Left hindlimb (tissue), 1 donor: Measurements from ENCODE around the gene MPRIP.

Experiments
- DNase-seq: peaks from one replicate; pipeline ENCODE4 v3.0.0-alpha.2; 2018

MPRIP gene

GRCh38 chr17:17072546-17072945 is 30.3 kb downstream of the MPRIP start:
- DNase-seq: peak; percentile 3

- peak; percentile 3 for DNase-seq
Measured at GRCh38 chr17:17073030-17073564, 30.8 kb downstream of the MPRIP start.

- peak; percentile 34 for DNase-seq
Measured at GRCh38 chr17:17073581-17074403, 31.5 kb downstream of the MPRIP start.

GRCh38 chr17:17075125-17075781 is 33.0 kb downstream of the MPRIP start:
- peak; percentile 54 for DNase-seq

GRCh38 chr17:17076066-17076465 is 33.8 kb downstream of the MPRIP start:
- DNase-seq: peak; percentile 19

GRCh38 chr17:17077101-17077500 is 34.8 kb downstream of the MPRIP start:
- DNase-seq: no peak

GRCh38 chr17:17077861-17078732 is 35.8 kb downstream of the MPRIP start:
- peak; percentile 17 for DNase-seq

- DNase-seq: no peak
Measured at GRCh38 chr17:17078832-17079231, 36.6 kb downstream of the MPRIP start.

- peak; percentile 21 for DNase-seq
Measured at GRCh38 chr17:17079336-17079735, 37.1 kb downstream of the MPRIP start.

GRCh38 chr17:17079761-17080160 is 37.5 kb downstream of the MPRIP start:
- DNase-seq: peak; percentile 27

- peak; percentile 20 for DNase-seq
Measured at GRCh38 chr17:17080181-17080631, 37.9 kb downstream of the MPRIP start.

- peak; percentile 4 for DNase-seq
Measured at GRCh38 chr17:17080781-17081180, 38.5 kb downstream of the MPRIP start.

GRCh38 chr17:17081304-17081940 is 39.2 kb downstream of the MPRIP start:
- peak; percentile 42 for DNase-seq

- no peak for DNase-seq
Measured at GRCh38 chr17:17082878-17083277, 40.6 kb downstream of the MPRIP start.

GRCh38 chr17:17084317-17084835 is 42.1 kb downstream of the MPRIP start:
- peak; percentile 3 for DNase-seq

- peak; percentile 15 for DNase-seq
Measured at GRCh38 chr17:17084941-17085340, 42.7 kb downstream of the MPRIP start.

GRCh38 chr17:17086585-17086984 is 44.3 kb downstream of the MPRIP start:
- peak; percentile 2 for DNase-seq

- DNase-seq: peak; percentile 17
Measured at GRCh38 chr17:17087424-17088015, 45.3 kb downstream of the MPRIP start.

GRCh38 chr17:17088086-17088485 is 45.8 kb downstream of the MPRIP start:
- DNase-seq: peak; percentile 15

GRCh38 chr17:17088541-17089525 is 46.6 kb downstream of the MPRIP start:
- peak; percentile 10 for DNase-seq
